Activated CD8-positive, alpha-beta T cell treated with anti-CD3 and anti-CD28 coated beads for 36 hours (primary cell): Measurements from ENCODE around the gene GPR157. TPM values are rescaled to one million over a fixed set of nuclear protein-coding genes. Genes with fewer than 3 reads are reported as not detected.
A peak's percentile ranks its signal among the peaks of the same experiment; 100 is the strongest.

ENCODE experiments used
- ATAC-seq: fragments of 200-7000 bp; cut with Tn5 transposase; one replicate; pipeline ENCODE4 v1.10.0; 2021; ENCODE audit warnings: mild to moderate bottlenecking, moderate library complexity
- CTCF ChIA-PET: fragments of 350-600 bp; sonication (Branson Sonifier 250); formaldehyde crosslinking; loops from one replicate; lab custom pipeline; 2021; ENCODE audit warnings: antibody characterized with exemption; lab: Charles Lee
- POLR2A ChIA-PET: fragments of 350-600 bp; sonication (Branson Sonifier 250); formaldehyde crosslinking; loops from one replicate; lab custom pipeline; 2021; ENCODE audit warnings: antibody characterized with exemption; lab: Charles Lee
- DNase-seq: peaks from one replicate; pipeline ENCODE4 v3.0.0-alpha.2; 2020
- H3K27ac Mint-ChIP-seq: one replicate; pipeline ENCODE4 v1.8.0; 2021; ENCODE audit warnings: mild to moderate bottlenecking, mixed read lengths
- H3K27me3 Mint-ChIP-seq: one replicate; pipeline ENCODE4 v1.8.0; 2021; ENCODE audit warnings: mixed read lengths
- H3K36me3 Mint-ChIP-seq: one replicate; pipeline ENCODE4 v1.8.0; 2021; ENCODE audit warnings: low read depth, mixed read lengths
- H3K4me1 Mint-ChIP-seq: one replicate; pipeline ENCODE4 v1.8.0; 2021; ENCODE audit warnings: low read depth, mixed read lengths
- H3K4me3 Mint-ChIP-seq: one replicate; pipeline ENCODE4 v1.8.0; 2021; ENCODE audit warnings: mild to moderate bottlenecking, moderate library complexity, mixed read lengths
- H3K9me3 Mint-ChIP-seq: one replicate; pipeline ENCODE4 v1.8.0; 2021; ENCODE audit warnings: mixed read lengths
- intact Hi-C: fragments of 100-400 bp; cut with micrococcal nuclease; formaldehyde crosslinking; loops from one replicate; pipeline ENCODE4 v1.10.0; 2022
- total RNA-seq, 2 experiments: library from RNA; stranded (reverse); gene quantifications; one replicate each; pipeline ENCODE4 v1.2.3, GENCODE V29; 2021
- TF ChIP-seq, protein P1 (sequence below): fragments of 200-600 bp; IDR thresholded peaks from one replicate; pipeline ENCODE4 v1.8.0; 2022; ENCODE audit warnings: antibody characterized with exemption, mild to moderate bottlenecking

Gene GPR157, protein sequence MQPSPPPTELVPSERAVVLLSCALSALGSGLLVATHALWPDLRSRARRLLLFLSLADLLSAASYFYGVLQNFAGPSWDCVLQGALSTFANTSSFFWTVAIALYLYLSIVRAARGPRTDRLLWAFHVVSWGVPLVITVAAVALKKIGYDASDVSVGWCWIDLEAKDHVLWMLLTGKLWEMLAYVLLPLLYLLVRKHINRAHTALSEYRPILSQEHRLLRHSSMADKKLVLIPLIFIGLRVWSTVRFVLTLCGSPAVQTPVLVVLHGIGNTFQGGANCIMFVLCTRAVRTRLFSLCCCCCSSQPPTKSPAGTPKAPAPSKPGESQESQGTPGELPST
- total RNA-seq: 1 to 10 TPM; 3.4 to 4.7 TPM

DNA sequence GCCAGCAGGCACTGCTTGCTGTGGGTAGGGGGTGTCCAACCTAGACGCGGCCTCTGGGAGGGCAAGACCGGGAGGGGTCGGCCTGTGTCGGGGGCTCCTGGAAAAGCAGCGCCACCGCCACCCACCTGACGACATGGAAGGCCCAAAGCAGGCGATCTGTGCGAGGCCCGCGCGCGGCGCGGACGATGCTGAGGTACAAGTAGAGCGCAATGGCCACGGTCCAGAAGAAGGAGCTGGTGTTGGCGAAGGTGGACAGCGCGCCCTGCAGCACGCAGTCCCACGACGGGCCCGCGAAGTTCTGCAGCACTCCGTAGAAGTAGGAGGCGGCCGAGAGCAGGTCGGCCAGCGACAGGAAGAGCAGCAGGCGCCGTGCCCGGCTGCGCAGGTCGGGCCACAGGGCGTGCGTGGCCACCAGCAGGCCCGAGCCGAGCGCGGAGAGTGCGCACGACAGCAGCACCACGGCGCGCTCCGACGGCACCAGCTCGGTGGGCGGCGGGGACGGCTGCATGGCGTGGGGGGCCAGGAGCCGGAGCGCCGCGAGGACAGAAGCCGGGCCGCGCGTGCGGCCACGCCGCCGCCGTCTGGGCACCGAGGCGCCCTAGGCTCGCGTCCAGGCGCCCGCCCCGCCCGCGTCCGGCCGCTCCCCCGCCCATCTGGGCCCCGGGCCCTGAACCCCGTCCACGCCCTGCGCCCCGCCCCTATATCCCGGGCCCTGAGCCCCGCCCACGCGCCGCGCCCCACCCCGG is at the start of gene GPR157:
Gene GPR157 (minus strand): TSS at position 583 of the 746 bp plus-strand sequence. CDS start 75 bp downstream, at position 508.
- Mint-ChIP-seq H3K36me3 (no peaks in the 10 kb centered on the region), H3K27me3 (peaks cover 2% of the 10 kb centered on the region), H3K27ac (peak within 1 kb of the TSS; percentile 70), H3K4me1 (peaks cover 38% of the 10 kb centered on the region), H3K4me3 (peak within 1 kb of the TSS; percentile 81), H3K9me3 (no peaks in the 10 kb centered on the region)
- TF ChIP-seq, protein P1, sequence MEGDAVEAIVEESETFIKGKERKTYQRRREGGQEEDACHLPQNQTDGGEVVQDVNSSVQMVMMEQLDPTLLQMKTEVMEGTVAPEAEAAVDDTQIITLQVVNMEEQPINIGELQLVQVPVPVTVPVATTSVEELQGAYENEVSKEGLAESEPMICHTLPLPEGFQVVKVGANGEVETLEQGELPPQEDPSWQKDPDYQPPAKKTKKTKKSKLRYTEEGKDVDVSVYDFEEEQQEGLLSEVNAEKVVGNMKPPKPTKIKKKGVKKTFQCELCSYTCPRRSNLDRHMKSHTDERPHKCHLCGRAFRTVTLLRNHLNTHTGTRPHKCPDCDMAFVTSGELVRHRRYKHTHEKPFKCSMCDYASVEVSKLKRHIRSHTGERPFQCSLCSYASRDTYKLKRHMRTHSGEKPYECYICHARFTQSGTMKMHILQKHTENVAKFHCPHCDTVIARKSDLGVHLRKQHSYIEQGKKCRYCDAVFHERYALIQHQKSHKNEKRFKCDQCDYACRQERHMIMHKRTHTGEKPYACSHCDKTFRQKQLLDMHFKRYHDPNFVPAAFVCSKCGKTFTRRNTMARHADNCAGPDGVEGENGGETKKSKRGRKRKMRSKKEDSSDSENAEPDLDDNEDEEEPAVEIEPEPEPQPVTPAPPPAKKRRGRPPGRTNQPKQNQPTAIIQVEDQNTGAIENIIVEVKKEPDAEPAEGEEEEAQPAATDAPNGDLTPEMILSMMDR: no peak
- intact Hi-C loops: no loop called here
- ATAC-seq: peak; percentile 89
- POLR2A ChIA-PET: interaction anchor here (0.9 to 1.5 kb wide), 2 partner anchors 14 to 21 kb away, joined by 3 to 4 read pairs; no protein-coding TSS in a partner anchor
- peak; percentile 88 for DNase-seq
- CTCF ChIA-PET: interaction anchor here (0.6 to 1.2 kb wide), 3 partner anchors 13 to 123 kb away, joined by 3 to 5 read pairs (median 4); no protein-coding TSS in a partner anchor

DNA sequence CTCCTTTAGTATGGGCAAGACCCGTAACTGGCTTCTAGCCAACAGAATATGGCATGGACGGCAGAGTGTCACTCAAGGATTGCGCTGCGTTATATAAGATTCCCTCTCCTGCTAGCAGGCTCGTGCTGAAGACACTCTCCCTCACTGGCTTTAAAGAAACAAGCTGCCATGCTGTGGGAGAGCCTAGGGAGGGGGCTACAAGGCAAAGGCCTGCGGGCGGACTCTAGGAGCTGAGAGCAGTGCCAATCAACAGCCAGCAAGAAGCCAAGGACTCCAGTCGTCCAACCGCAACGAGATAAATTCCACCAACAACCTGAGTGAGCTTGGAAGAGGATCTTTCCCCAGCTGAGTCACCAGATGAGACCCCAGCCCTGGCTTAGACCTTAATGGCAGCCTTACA is 45.9 kb upstream of the GPR157 start:
- no peak overlapping the region for H3K27ac Mint-ChIP-seq
- no peaks in the 10 kb centered on the region for H3K36me3 Mint-ChIP-seq
- ChIA-PET CTCF (interaction anchor here (1.2 kb wide), 1 partner anchor 23 kb away, joined by 3 read pairs; no protein-coding TSS in a partner anchor), POLR2A (no interaction called here)
- intact Hi-C loops: no loop called here
- no peaks in the 10 kb centered on the region for H3K9me3 Mint-ChIP-seq
- no peak for ATAC-seq
- DNase-seq: no peak
- TF ChIP-seq, protein P1: no peak
- peaks cover 11% of the 10 kb centered on the region for H3K27me3 Mint-ChIP-seq
- H3K4me1 Mint-ChIP-seq: no peaks in the 10 kb centered on the region
- no peak overlapping the region for H3K4me3 Mint-ChIP-seq

DNA sequence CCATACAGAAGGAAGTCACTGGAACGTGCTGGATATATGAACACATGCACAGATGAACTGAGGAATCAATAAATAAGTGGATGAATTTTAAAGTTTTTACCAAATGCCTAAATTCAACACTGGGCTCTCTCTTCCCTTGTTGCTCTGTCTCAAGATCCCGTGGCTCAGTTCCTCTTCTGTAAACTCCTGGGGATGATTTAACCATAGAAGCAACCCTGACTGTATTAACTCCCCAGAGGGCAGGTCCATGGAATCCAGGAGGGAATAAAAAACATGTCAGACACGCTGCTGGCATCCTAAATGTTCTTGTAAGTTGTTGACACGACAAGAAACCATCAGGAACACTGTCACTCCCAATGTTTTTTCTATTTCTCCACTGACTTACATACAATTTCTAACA is 45.3 kb upstream of the GPR157 start:
- TF ChIP-seq, protein P1: no peak
- Mint-ChIP-seq H3K9me3 (no peaks in the 10 kb centered on the region), H3K4me3 (no peak overlapping the region), H3K27me3 (peaks cover 11% of the 10 kb centered on the region), H3K4me1 (no peaks in the 10 kb centered on the region), H3K36me3 (no peaks in the 10 kb centered on the region), H3K27ac (no peak overlapping the region)
- CTCF ChIA-PET: no interaction called here
- DNase-seq: no peak
- POLR2A ChIA-PET: no interaction called here
- intact Hi-C loops: no loop called here
- ATAC-seq: no peak

DNA sequence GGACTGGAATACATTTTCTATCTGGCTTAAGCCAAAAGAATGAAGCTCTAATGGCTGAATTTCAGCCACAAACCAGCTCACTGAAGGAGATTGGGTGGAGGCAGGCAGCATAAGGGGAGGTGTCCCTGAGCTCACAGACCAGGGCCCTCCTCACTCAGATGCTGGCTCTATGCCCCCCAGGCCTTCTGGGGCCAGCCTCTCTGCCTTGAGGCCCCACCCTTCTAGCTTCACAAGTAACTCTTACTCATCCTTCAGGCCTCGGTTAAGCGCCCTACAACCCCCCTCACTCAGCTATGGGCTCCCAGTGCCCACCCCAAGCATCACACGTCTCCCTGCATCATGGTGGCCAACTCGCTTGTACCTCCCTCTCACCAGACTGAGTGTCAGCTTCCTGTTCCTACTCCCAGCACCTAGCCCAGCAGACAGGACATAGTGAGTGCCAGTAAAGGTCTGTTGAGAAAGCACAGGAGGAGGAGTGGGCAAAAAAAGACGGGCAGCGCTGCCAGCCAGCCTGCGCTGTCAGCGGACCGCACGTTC is 40.8 kb upstream of the GPR157 start:
- no peaks in the 10 kb centered on the region for H3K9me3 Mint-ChIP-seq
- no peaks in the 10 kb centered on the region for H3K36me3 Mint-ChIP-seq
- TF ChIP-seq, protein P1: no peak
- peaks cover 3% of the 10 kb centered on the region for H3K27me3 Mint-ChIP-seq
- POLR2A ChIA-PET: interaction anchor here (0.9 kb wide), 1 partner anchor 256 kb away, joined by 3 read pairs; no protein-coding TSS in a partner anchor
- CTCF ChIA-PET: interaction anchor here (1.3 to 1.4 kb wide), 2 partner anchors 11 to 27 kb away, joined by 6 to 8 read pairs; no protein-coding TSS in a partner anchor
- no peak for ATAC-seq
- no peak overlapping the region for H3K27ac Mint-ChIP-seq
- peaks cover under 1% of the 10 kb centered on the region for H3K4me1 Mint-ChIP-seq
- no peak for DNase-seq
- intact Hi-C loops: no loop called here
- H3K4me3 Mint-ChIP-seq: no peak overlapping the region
